ENCODE results near the gene LRP1B. TPM values are rescaled to one million over a fixed set of nuclear protein-coding genes. Genes with fewer than 3 reads are reported as not detected.

Gene LRP1B
- total RNA-seq, 3 donors from 2014 or later, result 2.3 to 29.8 (median 21.8) TPM

GRCh38 chr2:141967980-141968379 is 162.8 kb downstream of the LRP1B start:
- TF ChIP-seq POLR2A (IDR thresholded peaks at IDR 0.05), result no peak
- Histone ChIP-seq H3K4me3 (no peak overlapping the region), H3K27me3 (no peaks in the 10 kb centered on the region), H3K4me1 (no peaks in the 10 kb centered on the region), H3K36me3 (no peaks in the 10 kb centered on the region), H3K9me3 (no peaks in the 10 kb centered on the region), H3K27ac (no peak overlapping the region)
- no peak for DNase-seq (ENCODE audit: low spot score in 2 of 2)
- intact Hi-C loops (cut with DNase I; ENCODE audit: low total_unique reads), result no loop called here

- H3K27me3 ChIP-seq, result no peaks in the 10 kb centered on the region
- H3K9me3 ChIP-seq, result no peaks in the 10 kb centered on the region
- no peak overlapping the region for H3K4me3 ChIP-seq
- no peaks in the 10 kb centered on the region for H3K36me3 ChIP-seq
- no peak overlapping the region for H3K27ac ChIP-seq
- DNase-seq (ENCODE audit: low spot score in 2 of 2), result no peak
- intact Hi-C loops (cut with DNase I; ENCODE audit: low total_unique reads), result no loop called here
- no peaks in the 10 kb centered on the region for H3K4me1 ChIP-seq
- TF ChIP-seq POLR2A (IDR thresholded peaks at IDR 0.05), result no peak
- no peak for TF ChIP-seq POLR2AphosphoS5 (IDR thresholded peaks at IDR 0.05)
These were observed 163.3 kb downstream of the LRP1B start for GRCh38 chr2:141967503-141967902.

GRCh38 chr2:141959941-141960340 is 170.9 kb downstream of the LRP1B start:
- no peak for DNase-seq (ENCODE audit: low spot score in 2 of 2)
- Histone ChIP-seq H3K36me3 (no peaks in the 10 kb centered on the region), H3K9me3 (no peaks in the 10 kb centered on the region), H3K4me3 (no peak overlapping the region), H3K4me1 (no peaks in the 10 kb centered on the region), H3K27ac (no peak overlapping the region), H3K27me3 (no peaks in the 10 kb centered on the region)
- TF ChIP-seq POLR2AphosphoS5 (IDR thresholded peaks at IDR 0.05) (no peak), POLR2A (IDR thresholded peaks at IDR 0.05) (no peak)
- TF ChIP-seq, protein P1, sequence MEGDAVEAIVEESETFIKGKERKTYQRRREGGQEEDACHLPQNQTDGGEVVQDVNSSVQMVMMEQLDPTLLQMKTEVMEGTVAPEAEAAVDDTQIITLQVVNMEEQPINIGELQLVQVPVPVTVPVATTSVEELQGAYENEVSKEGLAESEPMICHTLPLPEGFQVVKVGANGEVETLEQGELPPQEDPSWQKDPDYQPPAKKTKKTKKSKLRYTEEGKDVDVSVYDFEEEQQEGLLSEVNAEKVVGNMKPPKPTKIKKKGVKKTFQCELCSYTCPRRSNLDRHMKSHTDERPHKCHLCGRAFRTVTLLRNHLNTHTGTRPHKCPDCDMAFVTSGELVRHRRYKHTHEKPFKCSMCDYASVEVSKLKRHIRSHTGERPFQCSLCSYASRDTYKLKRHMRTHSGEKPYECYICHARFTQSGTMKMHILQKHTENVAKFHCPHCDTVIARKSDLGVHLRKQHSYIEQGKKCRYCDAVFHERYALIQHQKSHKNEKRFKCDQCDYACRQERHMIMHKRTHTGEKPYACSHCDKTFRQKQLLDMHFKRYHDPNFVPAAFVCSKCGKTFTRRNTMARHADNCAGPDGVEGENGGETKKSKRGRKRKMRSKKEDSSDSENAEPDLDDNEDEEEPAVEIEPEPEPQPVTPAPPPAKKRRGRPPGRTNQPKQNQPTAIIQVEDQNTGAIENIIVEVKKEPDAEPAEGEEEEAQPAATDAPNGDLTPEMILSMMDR (IDR thresholded peaks at IDR 0.05), result no peak
- intact Hi-C loops (cut with DNase I; ENCODE audit: low total_unique reads), result loop anchor here (5.0 kb wide), 1 partner anchor 537 kb away; no protein-coding TSS in a partner anchor

GRCh38 chr2:141959016-141959415 is 171.8 kb downstream of the LRP1B start:
- no peaks in the 10 kb centered on the region for H3K27me3 ChIP-seq
- no peak overlapping the region for H3K4me3 ChIP-seq
- intact Hi-C loops (cut with DNase I; ENCODE audit: low total_unique reads), result loop anchor here (5.0 kb wide), 1 partner anchor 538 kb away; no protein-coding TSS in a partner anchor
- TF ChIP-seq, protein P1 (IDR thresholded peaks at IDR 0.05), result no peak
- no peak for TF ChIP-seq POLR2A (IDR thresholded peaks at IDR 0.05)
- no peak for TF ChIP-seq POLR2AphosphoS5 (IDR thresholded peaks at IDR 0.05)
- H3K36me3 ChIP-seq, result no peaks in the 10 kb centered on the region
- H3K9me3 ChIP-seq, result no peaks in the 10 kb centered on the region
- DNase-seq (ENCODE audit: low spot score in 2 of 2), result no peak
- H3K27ac ChIP-seq, result no peak overlapping the region
- no peaks in the 10 kb centered on the region for H3K4me1 ChIP-seq

- Histone ChIP-seq H3K4me3 (no peak overlapping the region), H3K9me3 (no peaks in the 10 kb centered on the region), H3K27me3 (no peaks in the 10 kb centered on the region), H3K27ac (no peak overlapping the region), H3K36me3 (no peaks in the 10 kb centered on the region), H3K4me1 (no peaks in the 10 kb centered on the region)
- intact Hi-C loops (cut with DNase I; ENCODE audit: low total_unique reads), result loop anchor here (5.0 kb wide), 1 partner anchor 539 kb away; no protein-coding TSS in a partner anchor
- DNase-seq (ENCODE audit: low spot score in 2 of 2), result no peak
- TF ChIP-seq POLR2A (IDR thresholded peaks at IDR 0.05) (no peak), POLR2AphosphoS5 (IDR thresholded peaks at IDR 0.05) (no peak)
- TF ChIP-seq, protein P1 (IDR thresholded peaks at IDR 0.05), result no peak
These were observed 172.9 kb downstream of the LRP1B start for GRCh38 chr2:141957827-141958450.

- no peak for DNase-seq (ENCODE audit: low spot score in 2 of 2)
- Histone ChIP-seq H3K27me3 (no peaks in the 10 kb centered on the region), H3K36me3 (no peaks in the 10 kb centered on the region), H3K4me1 (no peaks in the 10 kb centered on the region), H3K27ac (no peak overlapping the region), H3K4me3 (no peak overlapping the region), H3K9me3 (no peaks in the 10 kb centered on the region)
- TF ChIP-seq, protein P1 (IDR thresholded peaks at IDR 0.05), result no peak
- no peak for TF ChIP-seq POLR2A (IDR thresholded peaks at IDR 0.05)
- no peak for TF ChIP-seq POLR2AphosphoS5 (IDR thresholded peaks at IDR 0.05)
- intact Hi-C loops (cut with DNase I; ENCODE audit: low total_unique reads), result loop anchor here (5.0 kb wide), 1 partner anchor 540 kb away; no protein-coding TSS in a partner anchor
These were observed 173.5 kb downstream of the LRP1B start for GRCh38 chr2:141957321-141957720.

All from breast epithelium (tissue), 4 donors.